ENCODE data around the gene XIRP1.
"Not testable (repeated sequence)": the region's sequence is repeated elsewhere in the genome, so short reads cannot be mapped to it uniquely, and the experiment has no call there.

XIRP1 gene

DNA sequence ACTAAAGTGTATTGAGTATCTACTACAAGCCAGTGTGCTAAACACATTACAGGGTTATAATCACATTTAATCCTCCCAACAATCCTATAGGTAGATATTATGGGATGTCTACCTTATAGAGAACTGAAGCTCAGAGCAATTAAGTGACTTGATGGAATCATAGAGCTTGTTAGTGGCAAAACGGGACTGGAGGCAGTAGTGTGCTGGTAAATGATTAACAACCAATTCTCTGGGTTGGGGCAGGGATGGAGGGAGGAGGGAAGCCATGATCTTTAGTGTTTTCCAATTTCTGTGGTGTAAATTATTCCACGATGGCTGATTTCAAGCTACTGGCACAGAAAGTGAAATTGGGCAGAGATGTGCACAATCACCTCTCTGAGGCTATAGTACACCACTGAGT, 20.5 kb downstream of the XIRP1 start:
- no peak overlapping the region for H3K4me3 ChIP-seq (ENCODE audit: low read length)
- DNase-seq (ENCODE audit: low read depth) = no peak
- TF ChIP-seq, protein P1, sequence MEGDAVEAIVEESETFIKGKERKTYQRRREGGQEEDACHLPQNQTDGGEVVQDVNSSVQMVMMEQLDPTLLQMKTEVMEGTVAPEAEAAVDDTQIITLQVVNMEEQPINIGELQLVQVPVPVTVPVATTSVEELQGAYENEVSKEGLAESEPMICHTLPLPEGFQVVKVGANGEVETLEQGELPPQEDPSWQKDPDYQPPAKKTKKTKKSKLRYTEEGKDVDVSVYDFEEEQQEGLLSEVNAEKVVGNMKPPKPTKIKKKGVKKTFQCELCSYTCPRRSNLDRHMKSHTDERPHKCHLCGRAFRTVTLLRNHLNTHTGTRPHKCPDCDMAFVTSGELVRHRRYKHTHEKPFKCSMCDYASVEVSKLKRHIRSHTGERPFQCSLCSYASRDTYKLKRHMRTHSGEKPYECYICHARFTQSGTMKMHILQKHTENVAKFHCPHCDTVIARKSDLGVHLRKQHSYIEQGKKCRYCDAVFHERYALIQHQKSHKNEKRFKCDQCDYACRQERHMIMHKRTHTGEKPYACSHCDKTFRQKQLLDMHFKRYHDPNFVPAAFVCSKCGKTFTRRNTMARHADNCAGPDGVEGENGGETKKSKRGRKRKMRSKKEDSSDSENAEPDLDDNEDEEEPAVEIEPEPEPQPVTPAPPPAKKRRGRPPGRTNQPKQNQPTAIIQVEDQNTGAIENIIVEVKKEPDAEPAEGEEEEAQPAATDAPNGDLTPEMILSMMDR (conservative IDR thresholded peaks at IDR 0.05; ENCODE audit: low read depth, low read length) = no peak

- H3K4me3 ChIP-seq (ENCODE audit: low read length); DNase-seq (ENCODE audit: low read depth): not testable (repeated sequence)
Observed at GRCh38 chr3:39170877-39171276, 21.5 kb downstream of the XIRP1 start.

GRCh38 chr3:39170461-39170860, 21.9 kb downstream of the XIRP1 start:
- DNase-seq (ENCODE audit: low read depth) = no peak
- TF ChIP-seq, protein P1 (conservative IDR thresholded peaks at IDR 0.05; ENCODE audit: low read depth, low read length) = no peak
- no peak overlapping the region for H3K4me3 ChIP-seq (ENCODE audit: low read length)

- TF ChIP-seq, protein P1 (conservative IDR thresholded peaks at IDR 0.05; ENCODE audit: low read depth, low read length) = no peak
- no peak for DNase-seq (ENCODE audit: low read depth)
- no peak overlapping the region for H3K4me3 ChIP-seq (ENCODE audit: low read length)
Observed at GRCh38 chr3:39169712-39170111, 22.7 kb downstream of the XIRP1 start.

DNA sequence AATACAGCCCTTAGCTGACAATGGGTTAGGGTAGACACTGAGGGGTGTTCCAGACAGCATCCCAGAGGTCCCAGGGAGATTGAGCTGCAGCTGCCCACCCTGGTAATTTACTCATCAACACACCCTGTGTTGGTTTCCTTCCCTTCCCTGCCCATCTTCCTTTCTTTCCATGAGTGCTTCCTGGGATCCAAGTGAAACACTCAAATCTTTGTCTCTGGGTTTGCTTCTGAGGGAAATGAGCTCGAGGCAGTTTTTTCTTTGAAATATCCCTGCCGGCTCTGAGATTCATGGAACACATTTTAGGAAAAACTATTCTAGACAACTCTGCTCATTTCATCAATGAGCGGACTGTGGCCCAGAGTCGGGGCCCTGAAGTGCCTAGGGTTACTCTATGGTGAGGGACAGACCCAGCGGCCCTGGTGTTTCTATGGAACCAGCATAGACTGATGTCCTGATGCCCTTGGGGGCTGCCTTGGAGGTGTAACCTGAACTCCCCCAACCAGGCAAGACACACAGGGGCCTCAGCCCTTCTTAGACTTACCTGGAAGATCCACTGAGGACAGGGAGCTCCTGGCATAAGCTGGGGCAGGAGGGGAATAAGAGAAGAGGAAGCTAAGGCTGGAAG, 24.1 kb downstream of the XIRP1 start:
- DNase-seq (ENCODE audit: low read depth) = no peak
- H3K4me3 ChIP-seq (ENCODE audit: low read length) = no peak overlapping the region
- TF ChIP-seq, protein P1 (conservative IDR thresholded peaks at IDR 0.05; ENCODE audit: low read depth, low read length) = no peak

DNA sequence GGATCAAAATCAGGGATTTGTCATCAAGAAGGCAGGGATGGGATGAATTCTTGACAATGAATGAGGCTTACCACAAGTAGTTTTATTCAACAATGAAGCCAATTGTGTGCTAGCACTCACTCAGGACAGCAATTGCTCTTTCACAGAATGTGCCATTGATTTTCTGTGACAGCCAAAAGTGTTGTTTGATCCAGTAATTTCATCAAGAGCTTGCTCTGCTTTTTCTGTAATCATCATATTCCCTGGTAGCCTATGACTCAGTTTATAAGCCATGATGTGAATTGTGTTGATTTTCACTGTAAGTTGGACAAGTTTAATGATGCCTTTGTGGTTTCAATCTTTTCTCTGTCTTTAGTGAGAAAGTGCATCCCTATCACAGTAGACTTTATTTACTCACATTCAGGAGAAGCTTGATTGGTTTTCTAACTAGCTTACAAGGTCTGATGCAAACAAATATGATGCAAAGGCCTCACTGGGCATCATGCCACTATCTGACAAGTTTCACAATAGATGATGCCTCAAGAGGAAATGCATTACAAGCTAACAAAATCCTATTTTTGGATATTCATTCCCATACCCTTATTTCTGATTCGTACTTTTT, 25.4 kb downstream of the XIRP1 start:
- TF ChIP-seq, protein P1 (conservative IDR thresholded peaks at IDR 0.05; ENCODE audit: low read depth, low read length) = no peak
- H3K4me3 ChIP-seq (ENCODE audit: low read length) = no peak overlapping the region
- DNase-seq (ENCODE audit: low read depth) = no peak

DNA sequence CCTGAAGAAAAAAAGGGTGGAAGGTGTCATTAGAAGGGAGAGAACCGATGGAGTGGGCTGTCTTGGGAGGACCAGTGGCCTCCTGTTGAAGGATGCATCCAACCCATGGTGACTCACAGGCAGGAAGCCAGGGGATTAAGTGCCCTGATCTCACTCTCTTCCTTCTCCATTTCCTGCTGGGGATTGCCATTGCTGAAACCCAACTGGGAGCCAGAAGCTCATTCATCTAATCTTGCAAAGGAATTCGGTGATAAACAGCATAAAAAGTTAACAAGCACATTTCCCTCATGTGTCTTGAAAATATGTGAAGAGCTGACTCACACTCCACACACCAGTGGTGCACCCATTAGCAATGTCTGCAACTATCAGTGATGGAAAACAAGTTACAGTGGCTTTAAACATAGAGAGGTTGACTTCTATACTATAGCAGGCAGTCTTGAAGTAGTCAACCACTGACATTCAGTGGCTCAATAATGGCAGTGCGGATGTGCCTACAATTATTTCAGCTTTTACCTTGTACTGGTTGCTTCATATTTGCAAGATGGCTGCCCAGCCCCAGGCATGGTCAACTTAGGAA, 26.2 kb downstream of the XIRP1 start:
- no peak overlapping the region for H3K4me3 ChIP-seq (ENCODE audit: low read length)
- TF ChIP-seq, protein P1 (conservative IDR thresholded peaks at IDR 0.05; ENCODE audit: low read depth, low read length) = peak; percentile 18
- peak; percentile 96 for DNase-seq (ENCODE audit: low read depth)

All from retinal pigment epithelial cell (primary cell).